ENCODE measurements around the gene MARCO. TPM values are rescaled to one million over a fixed set of nuclear protein-coding genes. Genes with fewer than 3 reads are reported as not detected.
"Not testable (repeated sequence)": the region's sequence is repeated elsewhere in the genome, so short reads cannot be mapped to it uniquely, and the experiment has no call there.

MARCO gene
- total RNA-seq, 1 donor from 2014 or later, result not detected

GRCh38 chr2:118940486-118941120 is 1.4 kb upstream of the MARCO start:
- Histone ChIP-seq H4K20me1 (ENCODE audit: insufficient read depth, low read length) (no peaks in the 10 kb centered on the region), H3K4me1 (ENCODE audit: insufficient read depth, low read length) (no peaks in the 10 kb centered on the region), H3K79me2 (ENCODE audit: insufficient read depth, low read length) (no peaks in the 10 kb centered on the region), H3K27me3 (ENCODE audit: insufficient read depth, low read length) (no peaks in the 10 kb centered on the region), H2AFZ (ENCODE audit: low read depth, low read length) (no peak overlapping the region), H3K4me3 (ENCODE audit: insufficient read depth, low read depth, low read length) (no peak overlapping the region), H3K9me3 (ENCODE audit: insufficient read depth, low read depth, low read length) (no peaks in the 10 kb centered on the region), H3K4me2 (ENCODE audit: low read length) (no peak overlapping the region), H3K9ac (ENCODE audit: low read length) (no peak overlapping the region), H3K27ac (ENCODE audit: low read depth, low read length) (no peak overlapping the region), H3K36me3 (ENCODE audit: insufficient read depth, low read length) (no peaks in the 10 kb centered on the region)
- FAIRE-seq (no peak), DNase-seq (ENCODE audit: low read depth) (no peak)
- TF ChIP-seq CTCF (IDR thresholded peaks at IDR 0.05; ENCODE audit: insufficient read depth, low read depth, low read length) (no peak), EZH2 (IDR thresholded peaks at IDR 0.05; ENCODE audit: insufficient read depth, low read length) (no peak)
- Mint-ChIP-seq H3K27ac (ENCODE audit: unreplicated experiment) (no peak overlapping the region), H3K4me1 (ENCODE audit: low read depth, unreplicated experiment) (no peaks in the 10 kb centered on the region), H3K9me3 (ENCODE audit: unreplicated experiment) (no peaks in the 10 kb centered on the region), H3K36me3 (ENCODE audit: low read depth, unreplicated experiment) (no peaks in the 10 kb centered on the region), H3K27me3 (ENCODE audit: low read depth, unreplicated experiment) (peaks cover 57% of the 10 kb centered on the region), H3K4me3 (ENCODE audit: unreplicated experiment) (no peak overlapping the region)

GRCh38 chr2:118943286-118943685 is 1.3 kb downstream of the MARCO start:
- no peaks in the 10 kb centered on the region for H3K4me1 Mint-ChIP-seq (ENCODE audit: low read depth, unreplicated experiment)
- H3K9ac ChIP-seq (ENCODE audit: low read length), result no peak overlapping the region
- no peak overlapping the region for H3K27ac Mint-ChIP-seq (ENCODE audit: unreplicated experiment)
- no peak overlapping the region for H3K4me3 Mint-ChIP-seq (ENCODE audit: unreplicated experiment)
- no peak overlapping the region for H3K4me2 ChIP-seq (ENCODE audit: low read length)
- peaks cover 56% of the 10 kb centered on the region for H3K27me3 Mint-ChIP-seq (ENCODE audit: low read depth, unreplicated experiment)
- H3K36me3 ChIP-seq (ENCODE audit: insufficient read depth, low read length), result no peaks in the 10 kb centered on the region
- H4K20me1 ChIP-seq (ENCODE audit: insufficient read depth, low read length), result no peaks in the 10 kb centered on the region
- no peaks in the 10 kb centered on the region for H3K79me2 ChIP-seq (ENCODE audit: insufficient read depth, low read length)
- no peak for DNase-seq (ENCODE audit: low read depth)
- H3K27ac ChIP-seq (ENCODE audit: low read depth, low read length), result no peak overlapping the region
- TF ChIP-seq CTCF (IDR thresholded peaks at IDR 0.05; ENCODE audit: insufficient read depth, low read depth, low read length), result no peak
- no peak for TF ChIP-seq EZH2 (IDR thresholded peaks at IDR 0.05; ENCODE audit: insufficient read depth, low read length)
- H3K4me3 ChIP-seq (ENCODE audit: insufficient read depth, low read depth, low read length), result no peak overlapping the region
- H3K9me3 ChIP-seq (ENCODE audit: insufficient read depth, low read depth, low read length), result no peaks in the 10 kb centered on the region
- FAIRE-seq, result no peak
- no peaks in the 10 kb centered on the region for H3K27me3 ChIP-seq (ENCODE audit: insufficient read depth, low read length)
- no peaks in the 10 kb centered on the region for H3K4me1 ChIP-seq (ENCODE audit: insufficient read depth, low read length)
- H3K9me3 Mint-ChIP-seq (ENCODE audit: unreplicated experiment), result peaks cover 4% of the 10 kb centered on the region
- H2AFZ ChIP-seq (ENCODE audit: low read depth, low read length), result no peak overlapping the region
- no peaks in the 10 kb centered on the region for H3K36me3 Mint-ChIP-seq (ENCODE audit: low read depth, unreplicated experiment)

- Histone ChIP-seq H3K9ac (ENCODE audit: low read length) (no peak overlapping the region), H3K4me2 (ENCODE audit: low read length) (no peak overlapping the region), H4K20me1 (ENCODE audit: insufficient read depth, low read length) (no peaks in the 10 kb centered on the region), H3K9me3 (ENCODE audit: insufficient read depth, low read depth, low read length) (no peaks in the 10 kb centered on the region), H3K27me3 (ENCODE audit: insufficient read depth, low read length) (no peaks in the 10 kb centered on the region), H3K36me3 (ENCODE audit: insufficient read depth, low read length) (no peaks in the 10 kb centered on the region), H3K4me1 (ENCODE audit: insufficient read depth, low read length) (no peaks in the 10 kb centered on the region), H2AFZ (ENCODE audit: low read depth, low read length) (no peak overlapping the region), H3K4me3 (ENCODE audit: insufficient read depth, low read depth, low read length) (no peak overlapping the region), H3K79me2 (ENCODE audit: insufficient read depth, low read length) (no peaks in the 10 kb centered on the region), H3K27ac (ENCODE audit: low read depth, low read length) (no peak overlapping the region)
- DNase-seq (ENCODE audit: low read depth), result no peak
- Mint-ChIP-seq H3K4me1 (ENCODE audit: low read depth, unreplicated experiment) (no peaks in the 10 kb centered on the region), H3K9me3 (ENCODE audit: unreplicated experiment) (peaks cover 4% of the 10 kb centered on the region), H3K27ac (ENCODE audit: unreplicated experiment) (no peak overlapping the region), H3K36me3 (ENCODE audit: low read depth, unreplicated experiment) (no peaks in the 10 kb centered on the region), H3K27me3 (ENCODE audit: low read depth, unreplicated experiment) (peaks cover 44% of the 10 kb centered on the region), H3K4me3 (ENCODE audit: unreplicated experiment) (no peak overlapping the region)
- TF ChIP-seq CTCF (IDR thresholded peaks at IDR 0.05; ENCODE audit: insufficient read depth, low read depth, low read length), result no peak
- no peak for TF ChIP-seq EZH2 (IDR thresholded peaks at IDR 0.05; ENCODE audit: insufficient read depth, low read length)
- FAIRE-seq, result no peak
These were observed 3.9 kb downstream of the MARCO start for GRCh38 chr2:118945881-118946280.

- not testable (repeated sequence) for H4K20me1 ChIP-seq (ENCODE audit: insufficient read depth, low read length); H3K79me2 ChIP-seq (ENCODE audit: insufficient read depth, low read length); H3K36me3 ChIP-seq (ENCODE audit: insufficient read depth, low read length); FAIRE-seq; H3K4me2 ChIP-seq (ENCODE audit: low read length); H3K4me3 Mint-ChIP-seq (ENCODE audit: unreplicated experiment); H3K27me3 ChIP-seq (ENCODE audit: insufficient read depth, low read length); H3K36me3 Mint-ChIP-seq (ENCODE audit: low read depth, unreplicated experiment); H3K4me3 ChIP-seq (ENCODE audit: insufficient read depth, low read depth, low read length); H3K27ac ChIP-seq (ENCODE audit: low read depth, low read length); H3K9ac ChIP-seq (ENCODE audit: low read length); H3K9me3 ChIP-seq (ENCODE audit: insufficient read depth, low read depth, low read length); H3K4me1 ChIP-seq (ENCODE audit: insufficient read depth, low read length); H2AFZ ChIP-seq (ENCODE audit: low read depth, low read length); H3K27ac Mint-ChIP-seq (ENCODE audit: unreplicated experiment); H3K9me3 Mint-ChIP-seq (ENCODE audit: unreplicated experiment); DNase-seq (ENCODE audit: low read depth); H3K4me1 Mint-ChIP-seq (ENCODE audit: low read depth, unreplicated experiment)
- H3K27me3 Mint-ChIP-seq (ENCODE audit: low read depth, unreplicated experiment), result peaks cover 31% of the 10 kb centered on the region
These were observed 6.3 kb downstream of the MARCO start for GRCh38 chr2:118948266-118948665.

Data from astrocyte (in vitro differentiated cells and primary cell).